T-helper 2 cell treated with Interferon-gamma antibody and Interleukin-4, amounts not matched to agents 100 ng/mL and 5 ng/mL, for 36 hours (primary cell): ENCODE measurements around the gene GABRB3. TPM values are rescaled to one million over a fixed set of nuclear protein-coding genes. Genes with fewer than 3 reads are reported as not detected.

Experiments used
- intact Hi-C: fragments of 100-400 bp; cut with micrococcal nuclease; formaldehyde crosslinking; loops from one replicate; pipeline ENCODE4 v1.15.1; 2023
- total RNA-seq: library from RNA; stranded (reverse); gene quantifications from 2 replicates; pipeline ENCODE4 v1.2.3, GENCODE V29; 2022

GABRB3 gene
- total RNA-seq, 1 donor from 2014 or later, result not detected

GRCh38 chr15:26631894-26632293 is 141.0 kb downstream of the GABRB3 start:
- intact Hi-C loops, result no loop called here

- intact Hi-C loops, result no loop called here
Observed at GRCh38 chr15:26630857-26631256, 142.0 kb downstream of the GABRB3 start.

DNA sequence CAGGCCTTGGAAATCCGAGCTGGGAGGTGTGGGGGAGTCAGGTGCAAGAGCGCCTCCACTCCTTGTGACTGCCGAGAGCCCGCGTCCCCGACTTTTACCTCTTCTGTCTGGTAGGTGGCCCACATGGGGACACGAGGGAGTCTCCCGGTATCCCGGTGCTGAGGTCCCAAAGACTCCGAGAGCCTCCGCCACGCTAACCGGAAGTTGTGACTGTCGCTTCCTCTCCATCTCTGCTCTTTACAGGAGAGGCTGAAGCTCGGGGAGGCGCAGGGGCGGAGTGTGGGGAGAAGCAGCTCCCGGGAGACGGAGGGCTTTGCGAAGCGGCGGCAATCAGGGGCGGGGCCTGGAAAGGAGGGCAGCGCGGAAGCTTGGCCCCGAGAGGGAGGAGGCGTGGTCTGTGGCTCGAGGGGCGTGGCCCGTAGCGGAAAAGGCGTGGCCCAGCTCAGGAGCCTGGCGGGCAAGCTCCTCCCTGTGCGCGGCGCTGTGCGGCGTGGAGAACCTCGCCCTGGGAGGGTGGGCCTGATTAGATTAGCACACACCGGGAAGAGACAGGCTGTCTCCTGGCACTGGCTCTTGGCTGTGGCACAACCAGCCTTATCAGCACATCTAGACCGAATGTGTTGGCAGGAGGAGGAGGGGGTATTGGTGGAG is 143.9 kb downstream of the GABRB3 start:
- intact Hi-C loops, result no loop called here

DNA sequence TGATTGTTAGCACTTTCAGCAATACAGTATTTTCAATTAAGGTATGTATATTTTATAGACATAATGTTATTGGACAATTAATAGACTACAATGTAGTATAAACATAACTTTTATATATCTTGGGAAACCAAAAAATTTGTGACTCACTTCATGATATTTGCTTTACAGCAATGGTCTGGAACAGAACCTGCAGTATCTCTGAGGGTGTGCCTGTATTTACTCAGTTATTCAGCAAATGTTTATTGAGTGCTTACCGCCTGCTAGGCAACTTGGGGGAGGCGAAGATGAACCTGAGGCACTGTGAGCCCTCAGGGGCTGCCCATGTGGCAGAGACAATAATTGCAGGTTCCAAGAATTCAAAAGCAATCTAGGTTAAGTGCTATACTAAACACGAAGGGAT is 144.8 kb downstream of the GABRB3 start:
- intact Hi-C loops, result no loop called here

GRCh38 chr15:26624128-26624527 is 148.7 kb downstream of the GABRB3 start:
- intact Hi-C loops, result no loop called here

GRCh38 chr15:26623071-26623470 is 149.8 kb downstream of the GABRB3 start:
- intact Hi-C loops, result no loop called here

DNA sequence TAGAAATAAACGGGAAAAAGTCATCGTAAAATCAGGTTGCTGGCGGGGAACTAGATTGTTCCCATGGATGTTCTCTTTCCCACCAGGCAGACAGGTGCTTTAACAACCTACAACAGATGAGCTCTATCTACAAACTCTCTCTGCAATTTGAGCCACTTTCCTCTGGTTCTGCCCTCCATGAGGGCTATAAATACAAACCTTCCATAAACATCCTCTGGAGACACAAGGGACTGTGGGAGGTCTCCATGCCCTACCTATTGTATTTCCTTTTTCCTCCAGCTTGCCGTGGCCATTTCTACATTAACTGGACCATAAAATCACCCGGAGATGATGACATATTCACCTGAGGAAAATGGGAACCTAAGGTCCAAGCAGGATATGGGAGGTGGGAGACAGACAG is 151.1 kb downstream of the GABRB3 start:
- intact Hi-C loops, result no loop called here

DNA sequence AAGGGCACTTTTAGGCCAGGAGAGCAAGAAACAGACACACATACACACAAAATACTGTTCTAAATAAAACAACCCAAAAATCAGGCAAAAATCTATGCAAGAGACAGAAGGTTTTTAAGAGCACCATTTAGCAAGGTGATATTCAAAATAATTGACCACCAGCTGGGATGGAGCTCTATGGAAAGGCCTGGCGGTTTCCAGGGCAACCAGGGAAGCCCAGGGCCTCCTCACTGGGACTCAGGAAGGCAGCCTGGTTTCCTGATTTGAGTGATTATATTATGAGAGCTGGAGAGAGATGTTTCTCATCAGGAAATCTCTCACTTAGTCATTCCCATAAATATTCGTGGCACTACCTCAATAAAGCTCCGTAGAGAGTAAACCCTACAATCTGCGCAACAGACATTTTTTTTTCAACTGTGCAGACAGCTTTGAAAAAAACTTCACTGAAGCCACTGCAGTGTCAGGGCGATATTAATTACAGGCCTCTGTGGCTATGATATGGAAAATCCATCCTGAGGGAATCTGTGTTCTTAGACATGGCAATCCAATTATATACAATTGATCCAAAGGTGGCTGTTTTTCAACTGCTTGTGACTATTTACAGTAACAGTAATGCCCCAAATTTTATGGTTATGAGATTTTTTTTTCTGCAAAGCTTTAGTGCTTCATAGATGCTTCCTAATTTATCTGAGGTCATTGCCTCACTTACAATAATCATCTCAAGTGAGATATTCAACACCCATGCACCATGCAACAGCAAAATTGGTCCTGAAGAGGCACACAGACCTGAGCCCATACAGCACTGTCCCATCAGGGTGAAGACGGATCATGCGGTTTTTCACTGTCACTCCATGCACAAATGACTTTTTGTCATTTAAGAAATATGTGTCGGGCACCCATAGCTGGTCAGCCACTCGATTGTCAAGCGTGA is 152.1 kb downstream of the GABRB3 start:
- intact Hi-C loops, result no loop called here

- intact Hi-C loops, result no loop called here
Observed at GRCh38 chr15:26615927-26616302, 157.0 kb downstream of the GABRB3 start.

- intact Hi-C loops, result no loop called here
Observed at GRCh38 chr15:26615188-26615926, 157.5 kb downstream of the GABRB3 start.

DNA sequence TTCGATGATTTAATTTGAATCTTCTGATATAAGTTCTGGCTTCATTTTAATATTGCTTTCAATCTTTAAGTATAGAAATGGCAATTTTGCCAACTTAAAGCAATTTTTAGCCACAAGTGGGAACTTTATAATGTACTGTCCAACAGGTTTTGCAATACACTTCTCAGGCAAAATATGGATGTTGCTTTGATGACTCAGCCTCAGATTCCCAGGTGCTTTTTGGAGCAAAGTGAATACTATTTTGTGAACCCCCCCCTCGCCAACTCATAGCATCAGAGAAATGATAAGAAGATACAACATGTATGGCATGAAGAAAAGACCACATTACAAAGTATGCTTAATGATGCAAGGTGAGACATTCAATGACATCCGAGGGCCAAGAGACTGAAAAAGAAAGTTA is 158.1 kb downstream of the GABRB3 start:
- intact Hi-C loops, result no loop called here

GRCh38 chr15:26598704-26599103 is 174.2 kb downstream of the GABRB3 start:
- intact Hi-C loops, result no loop called here

GRCh38 chr15:26595611-26596010 is 177.3 kb downstream of the GABRB3 start:
- intact Hi-C loops, result no loop called here

GRCh38 chr15:26590676-26591075 is 182.2 kb downstream of the GABRB3 start:
- intact Hi-C loops, result no loop called here

DNA sequence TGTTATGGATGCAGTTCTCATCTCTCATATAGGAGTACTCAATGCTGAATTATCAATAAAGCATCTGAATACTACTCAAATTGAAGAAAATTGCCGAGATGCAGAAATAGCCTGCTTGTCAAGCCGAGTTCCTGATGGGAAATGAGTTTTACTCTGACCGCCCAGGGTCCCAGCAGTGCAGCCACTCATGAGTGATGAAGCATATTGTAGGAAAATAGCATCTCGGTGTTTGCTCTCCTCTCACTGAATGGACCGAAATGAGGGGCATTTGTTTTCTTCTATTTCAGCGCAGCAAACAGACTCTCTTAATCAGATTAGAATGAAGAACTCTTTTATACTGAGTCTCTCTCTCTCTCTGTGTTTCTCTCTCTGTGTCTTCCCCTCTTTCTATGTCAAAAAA is 190.0 kb downstream of the GABRB3 start:
- intact Hi-C loops, result no loop called here

DNA sequence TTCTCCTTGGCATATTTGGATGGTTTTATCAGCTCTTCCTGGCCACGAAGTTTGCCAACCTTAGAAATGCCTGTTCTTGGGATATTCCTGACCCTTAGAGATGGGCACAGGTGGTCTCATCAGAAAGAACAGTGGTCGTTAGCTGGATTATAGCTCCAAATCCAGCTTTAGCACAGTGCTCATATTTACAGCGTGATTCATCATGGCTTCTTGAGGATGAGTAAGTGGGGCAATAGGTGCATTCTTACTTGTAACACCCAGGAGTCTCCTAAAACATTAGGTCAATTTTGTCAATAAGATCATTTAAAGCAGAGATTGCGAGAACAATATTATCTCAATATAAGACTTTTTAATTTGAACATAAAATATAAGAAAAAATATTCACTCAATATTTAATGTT is 191.9 kb downstream of the GABRB3 start:
- intact Hi-C loops, result no loop called here

- intact Hi-C loops, result no loop called here
Observed at GRCh38 chr15:26572602-26573350, 200.1 kb downstream of the GABRB3 start.

DNA sequence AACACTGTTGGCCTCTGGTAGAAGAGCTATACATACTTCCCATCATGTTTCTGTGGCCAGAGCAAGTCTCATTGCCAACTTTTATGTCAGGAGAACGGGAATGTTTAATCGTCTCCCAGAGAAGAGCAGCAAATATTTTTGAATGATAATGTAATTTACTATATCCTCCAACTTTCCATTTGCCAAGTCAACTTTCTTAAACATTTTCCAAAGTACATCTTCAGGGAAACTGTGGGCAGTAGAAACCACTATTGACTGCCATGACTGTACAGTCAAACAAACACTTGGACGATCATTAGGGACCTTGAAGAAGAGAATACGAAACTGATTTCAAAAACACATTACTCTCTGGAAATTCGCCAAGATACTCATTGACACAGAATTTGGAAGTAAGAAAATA is 201.5 kb downstream of the GABRB3 start:
- intact Hi-C loops, result no loop called here

DNA sequence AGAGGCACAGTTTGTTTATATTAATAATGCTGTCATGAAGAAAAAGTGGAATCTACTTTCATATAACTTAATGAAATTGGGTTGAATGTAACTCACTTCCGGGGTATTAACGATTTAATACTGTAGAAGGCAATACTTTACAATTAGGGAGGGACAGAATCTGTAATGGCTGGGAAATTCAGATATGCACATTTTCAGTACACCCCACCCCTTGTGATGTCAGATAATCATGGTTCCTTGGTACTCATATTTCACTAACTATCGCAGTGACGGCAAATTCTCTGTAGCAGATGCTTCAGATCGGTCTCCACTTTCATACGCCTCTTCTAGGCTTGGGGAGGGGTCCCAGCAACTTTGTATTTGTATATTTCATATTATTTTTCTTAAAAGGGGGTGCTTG is 207.3 kb downstream of the GABRB3 start:
- intact Hi-C loops, result no loop called here

DNA sequence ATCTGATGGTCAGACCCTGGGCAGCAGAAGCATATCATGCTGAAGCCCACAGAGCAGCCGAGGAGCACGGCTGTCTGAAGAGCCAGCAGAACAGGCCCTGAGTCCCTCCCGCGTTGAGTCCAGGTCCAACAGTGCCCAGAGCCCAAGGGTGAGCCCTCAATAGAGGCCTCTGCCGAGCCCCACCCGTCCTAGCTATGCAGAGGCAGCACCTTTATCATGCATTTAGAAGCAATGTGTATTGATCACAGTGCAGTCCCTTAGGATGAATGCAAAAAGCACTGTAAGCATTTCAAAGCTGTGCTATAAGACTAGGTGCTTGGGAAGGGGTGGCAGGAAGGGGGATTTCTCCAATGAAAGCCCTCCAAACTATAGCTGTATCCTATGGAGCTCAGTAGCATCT is 208.5 kb downstream of the GABRB3 start:
- intact Hi-C loops, result no loop called here

DNA sequence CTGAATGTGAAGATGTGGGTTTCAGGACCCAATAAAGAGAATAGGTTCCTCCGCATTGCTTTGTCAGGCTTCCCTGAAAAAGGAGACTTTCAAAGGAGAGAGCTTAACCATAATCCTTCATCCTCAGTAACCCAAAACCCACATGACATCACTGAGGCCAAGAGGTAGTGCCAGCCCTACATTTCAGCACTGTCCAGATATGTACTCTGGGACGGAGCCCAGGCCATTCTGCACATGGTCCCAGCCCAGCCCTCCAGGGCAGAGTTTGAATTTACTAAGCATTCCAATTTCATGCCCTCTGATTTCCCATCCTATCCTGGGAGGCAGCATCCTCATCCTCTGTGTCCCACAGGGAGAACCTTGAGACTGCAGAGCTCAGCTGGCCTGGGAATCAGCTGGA is 210.5 kb downstream of the GABRB3 start:
- intact Hi-C loops, result no loop called here
